Natural killer cell treated with Interleukin-12 subunit alpha and Interleukin-12 subunit beta and Interleukin-15 and Interleukin-18, amount 100 ng/mL, for 72 hours (primary cell): Measurements from ENCODE around the gene AKT1. TPM values are rescaled to one million over a fixed set of nuclear protein-coding genes. Genes with fewer than 3 reads are reported as not detected.

Experiments
- ATAC-seq, 2 donors: fragments of 150-1000 bp; cut with Tn5 transposase in 1 of 2; sonication (Bioruptor Pico), chemical (Tn5 transposase) in 1 of 2; 2 replicates each; pipeline ENCODE4 v1.10.0; 2021
- DNase-seq: peaks from one replicate; pipeline ENCODE4 v3.0.0; 2022; ENCODE audit warnings: low spot score
- H3K27ac Mint-ChIP-seq, 2 donors: 1 replicate in 1 of 2; 2 replicates in 1 of 2; pipeline ENCODE4 v1.8.0; 2022; ENCODE audit warnings: mixed read lengths in 2 of 2, mild to moderate bottlenecking in 1 of 2, moderate library complexity in 1 of 2
- H3K27me3 Mint-ChIP-seq, 2 donors: 1 replicate in 1 of 2; 2 replicates in 1 of 2; pipeline ENCODE4 v1.8.0; 2022; ENCODE audit warnings: mixed read lengths in 2 of 2
- H3K36me3 Mint-ChIP-seq: one replicate; pipeline ENCODE4 v1.8.0; 2022; ENCODE audit warnings: mixed read lengths
- H3K4me1 Mint-ChIP-seq, 2 donors: 1 replicate in 1 of 2; 2 replicates in 1 of 2; pipeline ENCODE4 v1.8.0; 2022; ENCODE audit warnings: low read depth in 2 of 2, mixed read lengths in 2 of 2, mild to moderate bottlenecking in 1 of 2
- H3K4me3 Mint-ChIP-seq: one replicate; pipeline ENCODE4 v1.8.0; 2022; ENCODE audit warnings: mixed read lengths
- H3K9me3 Mint-ChIP-seq: 2 replicates; pipeline ENCODE4 v1.8.0; 2022; ENCODE audit warnings: mixed read lengths
- total RNA-seq, 2 donors: library from RNA; stranded (reverse); gene quantifications; one replicate each; pipeline ENCODE4 v1.2.3, GENCODE V29; 2022

Gene AKT1
- total RNA-seq, 2 donors from 2014 or later: 128 to 229 TPM

DNA sequence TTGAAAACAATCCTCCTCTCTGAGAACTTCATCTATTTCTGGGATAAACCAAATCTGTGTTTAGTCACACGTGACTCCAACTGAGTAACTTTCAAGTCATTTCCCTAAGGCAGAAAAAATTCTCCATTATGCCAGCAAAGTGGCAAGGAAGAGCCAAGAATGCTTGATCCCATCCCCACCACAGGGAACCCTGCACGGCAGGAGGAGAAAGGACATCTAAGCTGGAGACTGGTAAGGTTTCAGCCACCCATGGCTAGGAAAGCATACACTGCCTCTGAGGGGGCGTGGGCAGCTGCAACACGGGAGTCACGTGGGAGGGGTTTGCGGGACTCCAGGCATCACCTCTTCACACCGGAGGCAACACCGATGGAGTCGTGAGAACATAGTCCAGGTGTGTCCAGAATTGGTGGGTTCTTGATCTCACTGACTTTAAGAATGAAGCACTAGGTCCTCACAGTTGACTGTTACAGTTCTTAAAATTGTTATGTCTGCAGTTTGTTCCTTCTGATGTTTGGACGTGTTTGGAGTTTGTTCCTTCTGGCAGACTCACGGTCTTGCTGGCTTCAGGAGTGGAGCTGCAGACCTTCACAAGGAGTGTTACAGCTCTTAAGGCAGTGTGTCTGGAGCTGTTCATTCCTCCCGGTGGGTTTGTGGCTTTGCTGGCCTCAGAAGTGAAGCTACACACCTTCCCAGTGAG lies 45.3 kb downstream of the AKT1 start:
- no peak for ATAC-seq

DNA sequence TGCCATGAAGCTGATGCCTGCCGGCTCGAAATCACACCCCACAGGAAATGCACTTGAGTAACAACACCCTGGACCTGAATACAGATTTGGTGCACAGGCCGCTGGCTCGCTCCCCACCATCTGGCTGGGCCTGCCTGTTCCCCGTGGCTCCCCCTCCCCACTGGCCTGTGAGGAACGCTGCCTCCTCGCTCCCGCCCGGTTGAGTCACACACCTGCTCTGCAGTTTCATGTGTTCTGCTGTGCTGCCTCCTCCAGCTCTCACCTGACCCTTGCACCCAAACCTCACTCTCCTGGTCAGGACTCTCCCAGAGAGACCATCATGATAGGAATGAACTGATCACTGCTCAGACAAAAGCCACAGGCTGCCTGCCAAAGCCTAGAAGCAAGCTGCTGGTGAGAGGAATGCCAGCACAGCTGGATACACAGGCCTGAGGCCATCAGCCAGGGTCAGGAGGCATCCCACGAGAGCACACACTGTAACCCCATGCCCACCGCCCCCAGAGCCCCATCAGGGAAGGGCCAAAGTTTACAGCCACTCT lies 46.4 kb downstream of the AKT1 start:
- H3K9me3 Mint-ChIP-seq: no peaks in the 10 kb centered on the region
- peaks cover 0 to 3% of the 10 kb centered on the region in 2 donors for H3K27me3 Mint-ChIP-seq
- H3K36me3 Mint-ChIP-seq: no peaks in the 10 kb centered on the region
- no peak overlapping the region for H3K27ac Mint-ChIP-seq
- no peak overlapping the region for H3K4me3 Mint-ChIP-seq
- ATAC-seq (no peak), DNase-seq (no peak)
- peaks cover 7 to 9% of the 10 kb centered on the region in 2 donors for H3K4me1 Mint-ChIP-seq

More for the DNA sequence above, 45.3 kb downstream of the AKT1 start:
- Mint-ChIP-seq H3K27ac (no peak overlapping the region), H3K9me3 (no peaks in the 10 kb centered on the region), H3K27me3 (peaks cover 0 to 3% of the 10 kb centered on the region in 2 donors), H3K4me3 (no peak overlapping the region), H3K4me1 (peaks cover 16% of the 10 kb centered on the region in 2 donors), H3K36me3 (no peaks in the 10 kb centered on the region)
- no peak for DNase-seq

- Mint-ChIP-seq H3K4me3 (no peak overlapping the region), H3K27ac (no peak overlapping the region), H3K9me3 (no peaks in the 10 kb centered on the region), H3K36me3 (no peaks in the 10 kb centered on the region), H3K4me1 (no peaks in the 10 kb centered on the region), H3K27me3 (peaks cover 0 to 3% of the 10 kb centered on the region in 2 donors)
- DNase-seq: no peak
- ATAC-seq: no peak
These were observed 47.7 kb downstream of the AKT1 start for GRCh38 chr14:104747876-104748275.

DNA sequence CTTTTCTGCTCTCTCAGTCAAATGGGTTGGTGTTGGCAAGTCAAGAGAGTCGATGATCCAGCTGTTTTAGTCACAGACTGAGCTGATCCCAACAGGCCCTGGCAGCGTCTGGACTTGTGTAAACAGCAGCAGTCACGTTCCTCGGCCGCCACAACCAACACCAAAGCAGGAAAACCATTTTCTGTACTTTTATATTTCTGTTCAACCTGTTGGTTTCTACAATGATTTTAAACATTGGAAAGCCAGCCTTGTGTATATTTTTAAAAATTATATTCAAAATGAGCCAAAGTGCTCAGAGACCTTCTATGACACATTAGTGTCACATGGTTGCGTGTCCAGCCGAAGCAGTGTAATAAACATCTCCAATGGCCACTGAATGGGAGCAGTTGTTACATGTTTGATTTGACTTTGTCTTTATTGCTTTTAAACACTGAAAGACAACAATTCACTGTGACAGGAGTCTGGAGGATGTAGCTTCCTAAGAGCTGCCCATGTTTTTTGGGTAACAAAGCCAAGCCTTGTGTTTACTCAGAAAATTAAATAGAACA lies 48.5 kb downstream of the AKT1 start:
- Mint-ChIP-seq H3K27ac (no peak overlapping the region), H3K4me3 (no peak overlapping the region), H3K9me3 (no peaks in the 10 kb centered on the region), H3K27me3 (peaks cover 0 to 3% of the 10 kb centered on the region in 2 donors), H3K4me1 (no peaks in the 10 kb centered on the region), H3K36me3 (no peaks in the 10 kb centered on the region)
- ATAC-seq (no peak), DNase-seq (no peak)

DNA sequence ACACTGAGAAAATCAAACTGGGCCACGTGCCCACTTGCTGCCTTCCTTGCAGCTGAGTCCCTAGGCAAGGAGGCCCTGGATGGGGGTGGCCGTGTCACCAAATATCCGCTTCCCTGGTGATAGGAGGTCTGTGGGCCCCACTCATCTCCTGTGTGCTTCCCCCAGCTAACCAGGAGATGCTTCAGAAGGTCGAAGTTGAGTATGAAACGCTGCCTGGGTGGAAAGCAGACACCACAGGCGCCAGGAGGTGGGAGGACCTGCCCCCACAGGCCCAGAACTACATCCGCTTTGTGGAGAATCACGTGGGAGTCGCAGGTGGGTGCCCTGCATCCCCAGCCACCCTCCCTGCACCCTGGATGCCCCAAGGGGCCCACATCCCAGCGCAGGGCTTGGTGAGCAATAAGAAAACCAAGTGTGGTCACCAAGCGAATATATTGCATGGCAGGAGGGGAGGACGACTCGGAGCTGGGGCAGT lies 49.4 kb downstream of the AKT1 start:
- ATAC-seq (peak in 1 of 2 donors; percentile 54), DNase-seq (no peak)
- Mint-ChIP-seq H3K27me3 (peaks cover 0 to 3% of the 10 kb centered on the region in 2 donors), H3K4me1 (no peaks in the 10 kb centered on the region), H3K27ac (no peak overlapping the region), H3K4me3 (no peak overlapping the region), H3K36me3 (no peaks in the 10 kb centered on the region), H3K9me3 (no peaks in the 10 kb centered on the region)

- Mint-ChIP-seq H3K4me1 (no peaks in the 10 kb centered on the region), H3K36me3 (no peaks in the 10 kb centered on the region), H3K27ac (no peak overlapping the region), H3K4me3 (no peak overlapping the region), H3K27me3 (peaks cover 0 to 3% of the 10 kb centered on the region in 2 donors), H3K9me3 (no peaks in the 10 kb centered on the region)
- no peak for DNase-seq
- ATAC-seq: no peak
These were observed 50.1 kb downstream of the AKT1 start for GRCh38 chr14:104745431-104745830.

- Mint-ChIP-seq H3K9me3 (no peaks in the 10 kb centered on the region), H3K4me1 (no peaks in the 10 kb centered on the region), H3K27me3 (peaks cover 0 to 3% of the 10 kb centered on the region in 2 donors), H3K36me3 (no peaks in the 10 kb centered on the region), H3K4me3 (no peak overlapping the region), H3K27ac (no peak overlapping the region)
- ATAC-seq (no peak), DNase-seq (no peak)
These were observed 51.1 kb downstream of the AKT1 start for GRCh38 chr14:104744484-104744883.

- Mint-ChIP-seq H3K4me1 (no peaks in the 10 kb centered on the region), H3K27ac (no peak overlapping the region), H3K27me3 (no peaks in the 10 kb centered on the region), H3K36me3 (no peaks in the 10 kb centered on the region), H3K4me3 (no peak overlapping the region), H3K9me3 (no peaks in the 10 kb centered on the region)
- DNase-seq (no peak), ATAC-seq (no peak)
These were observed 51.8 kb downstream of the AKT1 start for GRCh38 chr14:104743461-104744380.

- Mint-ChIP-seq H3K4me1 (no peaks in the 10 kb centered on the region), H3K4me3 (no peak overlapping the region), H3K9me3 (no peaks in the 10 kb centered on the region), H3K27me3 (no peaks in the 10 kb centered on the region), H3K27ac (no peak overlapping the region), H3K36me3 (no peaks in the 10 kb centered on the region)
- DNase-seq: no peak
- no peak for ATAC-seq
These were observed 52.7 kb downstream of the AKT1 start for GRCh38 chr14:104742586-104743455.

DNA sequence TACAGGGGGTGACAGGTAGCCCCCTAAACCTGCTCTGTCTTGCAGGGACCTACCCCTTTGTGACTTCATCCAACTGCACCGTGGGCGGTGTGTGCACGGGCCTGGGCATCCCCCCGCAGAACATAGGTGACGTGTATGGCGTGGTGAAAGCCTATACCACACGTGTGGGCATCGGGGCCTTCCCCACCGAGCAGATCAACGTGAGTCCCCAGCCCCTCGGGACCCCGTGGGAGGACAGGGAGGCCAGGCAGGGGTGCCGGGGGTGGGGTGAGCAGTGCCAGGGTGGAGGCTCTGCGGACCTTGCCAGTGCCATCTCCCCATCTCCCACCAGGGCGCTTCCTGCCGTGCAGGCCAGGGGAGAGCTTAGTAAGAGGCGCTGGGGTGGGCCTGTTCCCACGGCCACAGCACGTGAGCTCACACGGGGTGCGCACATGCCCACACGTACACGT lies 53.7 kb downstream of the AKT1 start:
- H3K9me3 Mint-ChIP-seq: no peaks in the 10 kb centered on the region
- no peaks in the 10 kb centered on the region for H3K27me3 Mint-ChIP-seq
- DNase-seq: no peak
- no peaks in the 10 kb centered on the region for H3K4me1 Mint-ChIP-seq
- ATAC-seq: no peak
- no peak overlapping the region for H3K27ac Mint-ChIP-seq
- no peak overlapping the region for H3K4me3 Mint-ChIP-seq
- no peaks in the 10 kb centered on the region for H3K36me3 Mint-ChIP-seq

DNA sequence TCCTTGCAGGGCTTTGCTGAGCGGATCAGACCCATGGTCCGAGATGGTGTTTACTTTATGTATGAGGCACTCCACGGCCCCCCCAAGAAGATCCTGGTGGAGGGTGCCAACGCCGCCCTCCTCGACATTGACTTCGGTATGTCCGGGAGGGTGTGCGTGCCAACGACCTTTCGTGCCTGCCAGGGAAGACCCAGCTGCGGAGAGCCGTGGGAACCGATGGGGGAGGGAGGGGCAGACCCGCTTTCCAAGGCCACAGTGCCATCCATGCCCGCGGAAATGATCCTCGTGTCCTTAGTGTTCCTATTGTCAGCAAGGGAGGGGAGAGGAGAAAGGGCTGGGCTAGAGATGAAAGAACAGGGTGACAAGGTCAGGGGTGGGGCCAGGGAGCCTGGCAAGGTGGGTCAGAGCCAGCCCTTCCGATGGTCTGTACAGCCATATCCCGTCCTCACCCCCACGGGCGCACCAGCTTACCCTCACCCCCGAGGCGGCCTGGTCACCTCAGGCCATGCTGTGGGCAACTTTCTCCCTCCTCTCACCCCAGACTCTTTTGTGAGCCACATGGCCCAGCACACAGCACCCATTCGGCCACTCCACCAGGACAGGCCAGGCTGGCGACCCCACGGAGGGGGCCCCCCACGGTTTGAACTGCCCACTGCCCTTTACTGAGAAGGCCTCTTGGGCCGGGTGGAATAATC lies 54.3 kb downstream of the AKT1 start:
- Mint-ChIP-seq H3K4me3 (no peak overlapping the region), H3K4me1 (peaks cover 0 to 3% of the 10 kb centered on the region in 2 donors)

GRCh38 chr14:104739546-104740516 lies 55.7 kb downstream of the AKT1 start:
- H3K9me3 Mint-ChIP-seq: no peaks in the 10 kb centered on the region
- H3K27me3 Mint-ChIP-seq: no peaks in the 10 kb centered on the region
- ATAC-seq (no peak), DNase-seq (no peak)
- no peak overlapping the region for H3K4me3 Mint-ChIP-seq
- no peak overlapping the region for H3K27ac Mint-ChIP-seq
- H3K4me1 Mint-ChIP-seq: peaks cover 0 to 3% of the 10 kb centered on the region in 2 donors
- no peaks in the 10 kb centered on the region for H3K36me3 Mint-ChIP-seq

More for the DNA sequence above, 54.3 kb downstream of the AKT1 start:
- ATAC-seq (no peak), DNase-seq (no peak)
- H3K9me3 Mint-ChIP-seq: no peaks in the 10 kb centered on the region
- H3K27ac Mint-ChIP-seq: no peak overlapping the region
- H3K27me3 Mint-ChIP-seq: no peaks in the 10 kb centered on the region
- no peaks in the 10 kb centered on the region for H3K36me3 Mint-ChIP-seq
